Endothelial cell of umbilical vein (primary cell): ENCODE data around the gene P2RY11. TPM values are rescaled to one million over a fixed set of nuclear protein-coding genes. Genes with fewer than 3 reads are reported as not detected.

ENCODE experiments used
- BruUV-seq: library from RNA; stranded (reverse); fragments of 400-500 nt; replicated peaks from 2 replicates; lab custom pipeline; 2021; lab: Mats Ljungman, UMichigan
- CTCF ChIA-PET: fragments of 300-600, 350-600 bp; sonication (Branson Sonifier 250); formaldehyde crosslinking; loops from one replicate; lab custom pipeline; 2021; ENCODE audit warnings: antibody characterized with exemption, inconsistent platforms; lab: Charles Lee
- POLR2A ChIA-PET: fragments of 300-600, 350-600 bp; sonication (Branson Sonifier 250); formaldehyde crosslinking; loops from one replicate; lab custom pipeline; 2021; ENCODE audit warnings: antibody characterized with exemption, inconsistent platforms; lab: Charles Lee
- DNase-seq: peaks from one replicate; pipeline ENCODE4 v3.0.0-alpha.2; 2011; ENCODE audit warnings: low read depth, low spot score
- FAIRE-seq: peaks from 2 replicates; lab custom pipeline; 2011; peaks lifted over from hg19 to GRCh38; lab: Jason Lieb, UNC
- H2AFZ ChIP-seq: 2 replicates; pipeline ENCODE4 v1.6.0; 2012; ENCODE audit warnings: low read depth, low read length, control low read depth, inconsistent platforms
- H3K27ac ChIP-seq: 2 replicates; pipeline ENCODE4 v1.5.1; 2011; ENCODE audit warnings: low read depth, mild to moderate bottlenecking, control low read depth, low read length, moderate library complexity; ENCODE audit not compliant: insufficient read depth
- H3K27me3 ChIP-seq, 2 experiments: 2 replicates each; pipeline versions ENCODE4 v1.6.0 to v1.6.1; 2011; ENCODE audit warnings: low read length in 2 of 2, mixed read lengths in 1 of 2; ENCODE audit not compliant: control insufficient read depth in 2 of 2, insufficient read depth in 2 of 2
- H3K36me3 ChIP-seq, 2 experiments: 2 replicates in 1 of 2; 3 replicates in 1 of 2; pipeline ENCODE4 v1.5.1; 2011; ENCODE audit warnings: low read length in 2 of 2, mild to moderate bottlenecking in 1 of 2, moderate library complexity in 1 of 2; ENCODE audit not compliant: control insufficient read depth in 2 of 2, insufficient read depth in 2 of 2; ENCODE audit errors: extremely low read depth in 1 of 2
- H3K4me1 ChIP-seq: 3 replicates; pipeline ENCODE4 v1.5.1; 2011; ENCODE audit warnings: mild to moderate bottlenecking, low read length; ENCODE audit not compliant: control insufficient read depth, insufficient read depth; ENCODE audit errors: extremely low read depth
- H3K4me2 ChIP-seq: 2 replicates; pipeline ENCODE4 v1.6.1; 2011; ENCODE audit warnings: low read length, control low read depth, mixed read lengths; ENCODE audit not compliant: insufficient read depth
- H3K4me3 ChIP-seq, 3 experiments: fragments of 200-600 bp in 1 of 3; sonication (generic), shearing (Covaris generic) in 1 of 3; replicated peaks in 1 of 3; 2 replicates each; pipeline ENCODE4 v1.5.1; 2011 to 2016; ENCODE audit warnings: control low read depth in 3 of 3, low read length in 3 of 3, mild to moderate bottlenecking in 2 of 3, inconsistent platforms in 1 of 3, low read depth in 1 of 3, moderate library complexity in 1 of 3; ENCODE audit not compliant: insufficient read depth in 1 of 3
- H3K79me2 ChIP-seq: 2 replicates; pipeline ENCODE4 v1.6.0; 2012; ENCODE audit warnings: low read length, inconsistent platforms; ENCODE audit not compliant: control insufficient read depth, insufficient read depth
- H3K9ac ChIP-seq: replicated peaks from 2 replicates; pipeline ENCODE3; 2011; ENCODE audit warnings: low read length, control low read depth; ENCODE audit not compliant: insufficient read depth; ENCODE audit errors: extremely low read depth
- H3K9me1 ChIP-seq: replicated peaks from 3 replicates; pipeline ENCODE4 v1.6.0; 2011; ENCODE audit warnings: mild to moderate bottlenecking, low read length; ENCODE audit not compliant: control insufficient read depth, insufficient read depth; ENCODE audit errors: extremely low read depth
- H3K9me3 ChIP-seq: replicated peaks from 2 replicates; pipeline ENCODE4 v1.5.1; 2012; ENCODE audit warnings: low read length, inconsistent platforms; ENCODE audit not compliant: control insufficient read depth, insufficient read depth
- H4K20me1 ChIP-seq: replicated peaks from 2 replicates; pipeline ENCODE3; 2011; ENCODE audit warnings: mild to moderate bottlenecking, low read length; ENCODE audit not compliant: control insufficient read depth, insufficient read depth; ENCODE audit errors: extremely low read depth
- EZH2 ChIP-seq: IDR thresholded peaks from 2 replicates; pipeline ENCODE4 v1.6.1; 2012; ENCODE audit warnings: borderline replicate concordance, low read depth, mild to moderate bottlenecking, moderate library complexity, low read length, inconsistent platforms; ENCODE audit not compliant: severe bottlenecking
- FOS ChIP-seq: IDR thresholded peaks from 2 replicates; pipeline ENCODE4 v1.6.1; 2011; ENCODE audit warnings: mild to moderate bottlenecking, low read length, moderate library complexity, borderline replicate concordance; ENCODE audit not compliant: insufficient read depth
- GATA2 ChIP-seq: IDR thresholded peaks from 2 replicates; pipeline ENCODE4 v1.7.0; 2011; ENCODE audit warnings: low read depth, mild to moderate bottlenecking, moderate library complexity, mixed read lengths, low read length; ENCODE audit not compliant: insufficient read length, insufficient read depth
- JUN ChIP-seq: IDR thresholded peaks from 2 replicates; pipeline ENCODE4 v1.6.1; 2011; ENCODE audit warnings: borderline replicate concordance, low read depth; ENCODE audit not compliant: insufficient read length, insufficient read depth
- MAX ChIP-seq: IDR thresholded peaks from 2 replicates; pipeline ENCODE4 v1.6.1; 2011; ENCODE audit not compliant: insufficient read depth, insufficient read length
- MYC ChIP-seq: IDR thresholded peaks from one replicate; pipeline ENCODE4 v1.6.1; 2011; ENCODE audit warnings: mild to moderate bottlenecking, low read depth, low read length
- POLR2A ChIP-seq: IDR thresholded peaks from 2 replicates; pipeline ENCODE4 v1.6.1; 2012; ENCODE audit warnings: low read depth, mild to moderate bottlenecking, control low read depth, low read length
- POLR2AphosphoS5 ChIP-seq: IDR thresholded peaks from 2 replicates; pipeline ENCODE4 v1.6.1; 2012; ENCODE audit warnings: low read depth, mild to moderate bottlenecking, control low read depth, low read length, moderate library complexity; ENCODE audit not compliant: insufficient read depth
- dilution Hi-C: fragments of 300-500 bp; cut with MboI; formaldehyde crosslinking; loops from one replicate; pipeline ENCODE4 v1.15.0; 2019; ENCODE audit warnings: low sequenced_read_pairs; ENCODE audit not compliant: extremely low pct_ligation_motif_present
- intact Hi-C: fragments of 100-400 bp; cut with micrococcal nuclease; formaldehyde crosslinking; loops from one replicate; pipeline ENCODE4 v1.10.0; 2022
- polyA plus RNA-seq, 4 experiments: library from polyadenylated mRNA; depleted of rRNA in 3 of 4; stranded (reverse) in 3 of 4; unstranded in 1 of 4; fragments of >200 nt; gene quantifications; 2 replicates each; pipeline versions ENCODE4 v1.2.1 to v1.2.3, GENCODE V29; 2011 to 2012; ENCODE audit warnings: missing spikeins in 1 of 4
- total RNA-seq: library from RNA; stranded (reverse); gene quantifications from 2 replicates; pipeline ENCODE4 v1.2.3, GENCODE V29; 2021
- TF ChIP-seq, protein P1 (sequence below), 2 donors: IDR thresholded peaks; 1 replicate in 1 of 2; 2 replicates in 1 of 2; pipeline ENCODE4 v1.5.1; 2011; ENCODE audit warnings: low read length in 2 of 2, mild to moderate bottlenecking in 2 of 2, moderate library complexity in 2 of 2, control low read depth in 1 of 2, inconsistent platforms in 1 of 2, low read depth in 1 of 2; ENCODE audit not compliant: insufficient read depth in 1 of 2; ENCODE audit errors: extremely low read depth in 1 of 2

P2RY11 gene
- total and polyA plus RNA-seq, 2 donors (not counting 3 experiments of a cell fraction or from before 2014, with no cell fraction given): 3.6 to 14.6 TPM

- Histone ChIP-seq H3K9me1 (no peaks in the 10 kb centered on the region), H3K79me2 (no peaks in the 10 kb centered on the region), H3K27me3 (no peaks in the 10 kb centered on the region), H3K4me1 (peaks cover 2% of the 10 kb centered on the region), H2AFZ (no peak overlapping the region), H3K27ac (no peak overlapping the region), H3K4me2 (no peak overlapping the region), H4K20me1 (no peaks in the 10 kb centered on the region), H3K9me3 (no peaks in the 10 kb centered on the region), H3K36me3 (peaks cover 0 to 18% of the 10 kb centered on the region in 2 experiments), H3K9ac (no peak overlapping the region), H3K4me3 (no peak overlapping the region)
- CTCF ChIA-PET: no interaction called here
- dilution Hi-C loops: no loop called here
- no TSS peak for BruUV-seq
- no peak for FAIRE-seq
- POLR2A ChIA-PET: no interaction called here
- intact Hi-C loops: no loop called here
- TF ChIP-seq MYC (no peak), FOS (no peak), JUN (no peak), EZH2 (no peak), GATA2 (no peak), MAX (no peak), POLR2AphosphoS5 (no peak), POLR2A (no peak)
- TF ChIP-seq, protein P1, sequence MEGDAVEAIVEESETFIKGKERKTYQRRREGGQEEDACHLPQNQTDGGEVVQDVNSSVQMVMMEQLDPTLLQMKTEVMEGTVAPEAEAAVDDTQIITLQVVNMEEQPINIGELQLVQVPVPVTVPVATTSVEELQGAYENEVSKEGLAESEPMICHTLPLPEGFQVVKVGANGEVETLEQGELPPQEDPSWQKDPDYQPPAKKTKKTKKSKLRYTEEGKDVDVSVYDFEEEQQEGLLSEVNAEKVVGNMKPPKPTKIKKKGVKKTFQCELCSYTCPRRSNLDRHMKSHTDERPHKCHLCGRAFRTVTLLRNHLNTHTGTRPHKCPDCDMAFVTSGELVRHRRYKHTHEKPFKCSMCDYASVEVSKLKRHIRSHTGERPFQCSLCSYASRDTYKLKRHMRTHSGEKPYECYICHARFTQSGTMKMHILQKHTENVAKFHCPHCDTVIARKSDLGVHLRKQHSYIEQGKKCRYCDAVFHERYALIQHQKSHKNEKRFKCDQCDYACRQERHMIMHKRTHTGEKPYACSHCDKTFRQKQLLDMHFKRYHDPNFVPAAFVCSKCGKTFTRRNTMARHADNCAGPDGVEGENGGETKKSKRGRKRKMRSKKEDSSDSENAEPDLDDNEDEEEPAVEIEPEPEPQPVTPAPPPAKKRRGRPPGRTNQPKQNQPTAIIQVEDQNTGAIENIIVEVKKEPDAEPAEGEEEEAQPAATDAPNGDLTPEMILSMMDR (IDR thresholded peaks at IDR 0.05; ENCODE audit: extremely low read depth in 1 of 2, insufficient read depth in 1 of 2, low read depth in 1 of 2, low read length in 2 of 2): no peak
- DNase-seq: no peak
These were observed 21.6 kb upstream of the P2RY11 start for GRCh38 chr19:10089801-10090375.
